Esophagus squamous epithelium (tissue), 4 donors: ENCODE results near the gene RAPGEF4.

Experiments
- CTCF ChIP-seq, 6 experiments: fragments of 450-650 bp in 4 of 6; fragments of 200-600 bp in 2 of 6; sonication (generic) in 2 of 6; IDR thresholded peaks; one replicate each; pipeline ENCODE4 v1.5.1; 2016 to 2019; ENCODE audit warnings: antibody characterized with exemption in 6 of 6, mild to moderate bottlenecking in 4 of 6, moderate library complexity in 4 of 6
- POLR2A ChIP-seq, 4 donors: fragments of 450-650 bp; IDR thresholded peaks; one replicate each; pipeline ENCODE4 v1.6.1; 2017; ENCODE audit warnings: antibody characterized with exemption in 4 of 4, mild to moderate bottlenecking in 4 of 4, moderate library complexity in 3 of 4

DNA sequence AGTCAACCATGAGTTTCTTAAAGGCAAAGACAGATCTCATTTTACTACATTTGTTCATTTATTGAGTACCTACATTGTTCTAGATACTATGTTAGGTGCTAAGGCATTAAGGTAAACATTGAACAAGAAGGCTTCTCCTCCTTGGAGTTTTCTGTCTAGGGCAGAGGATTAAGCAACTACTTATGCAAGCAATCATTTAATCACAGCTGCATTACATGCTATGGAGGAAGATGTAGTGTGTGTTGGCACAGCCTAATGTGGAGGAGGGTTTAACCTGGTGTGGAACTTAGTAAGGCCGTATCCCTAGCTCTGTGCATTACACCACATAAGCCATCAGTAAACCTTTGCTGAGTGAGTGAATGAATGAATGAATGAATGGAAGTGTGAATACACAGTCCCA, 233.5 kb downstream of the RAPGEF4 start:
- no peak for TF ChIP-seq CTCF (IDR thresholded peaks at IDR 0.05)
- no peak for TF ChIP-seq POLR2A (IDR thresholded peaks at IDR 0.05)
